Esophagus squamous epithelium (tissue), 4 donors: ENCODE measurements around the gene RFX2.

Experiments
- POLR2A ChIP-seq, 4 donors: fragments of 450-650 bp; IDR thresholded peaks; one replicate each; pipeline ENCODE4 v1.6.1; 2017; ENCODE audit warnings: antibody characterized with exemption in 4 of 4, mild to moderate bottlenecking in 4 of 4, moderate library complexity in 3 of 4
- TF ChIP-seq, protein P1 (sequence below), 6 experiments: fragments of 450-650 bp in 4 of 6; fragments of 200-600 bp in 2 of 6; sonication (generic) in 2 of 6; IDR thresholded peaks; one replicate each; pipeline ENCODE4 v1.5.1; 2016 to 2019; ENCODE audit warnings: antibody characterized with exemption in 6 of 6, mild to moderate bottlenecking in 4 of 6, moderate library complexity in 4 of 6

DNA sequence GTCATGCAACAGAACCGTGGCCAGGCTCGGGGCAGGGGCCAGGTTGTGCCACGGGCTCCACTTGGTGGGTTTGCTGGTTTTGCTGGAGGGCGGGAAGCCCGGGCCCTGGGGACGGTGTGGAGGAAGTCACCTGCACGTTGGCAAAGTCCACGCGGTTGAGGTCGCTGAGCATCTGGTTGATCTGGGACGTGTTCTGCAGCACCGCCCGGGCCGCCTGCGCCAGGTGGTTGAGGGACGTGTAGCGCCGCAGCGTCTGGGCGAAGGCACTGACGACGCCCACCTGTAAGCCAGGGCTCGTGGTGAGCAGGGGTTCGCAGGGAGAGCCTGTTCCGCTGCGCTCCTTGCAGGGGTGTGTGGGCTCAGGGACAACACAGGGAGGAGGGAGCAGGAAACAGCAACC, 107.7 kb downstream of the RFX2 start:
- TF ChIP-seq, protein P1, sequence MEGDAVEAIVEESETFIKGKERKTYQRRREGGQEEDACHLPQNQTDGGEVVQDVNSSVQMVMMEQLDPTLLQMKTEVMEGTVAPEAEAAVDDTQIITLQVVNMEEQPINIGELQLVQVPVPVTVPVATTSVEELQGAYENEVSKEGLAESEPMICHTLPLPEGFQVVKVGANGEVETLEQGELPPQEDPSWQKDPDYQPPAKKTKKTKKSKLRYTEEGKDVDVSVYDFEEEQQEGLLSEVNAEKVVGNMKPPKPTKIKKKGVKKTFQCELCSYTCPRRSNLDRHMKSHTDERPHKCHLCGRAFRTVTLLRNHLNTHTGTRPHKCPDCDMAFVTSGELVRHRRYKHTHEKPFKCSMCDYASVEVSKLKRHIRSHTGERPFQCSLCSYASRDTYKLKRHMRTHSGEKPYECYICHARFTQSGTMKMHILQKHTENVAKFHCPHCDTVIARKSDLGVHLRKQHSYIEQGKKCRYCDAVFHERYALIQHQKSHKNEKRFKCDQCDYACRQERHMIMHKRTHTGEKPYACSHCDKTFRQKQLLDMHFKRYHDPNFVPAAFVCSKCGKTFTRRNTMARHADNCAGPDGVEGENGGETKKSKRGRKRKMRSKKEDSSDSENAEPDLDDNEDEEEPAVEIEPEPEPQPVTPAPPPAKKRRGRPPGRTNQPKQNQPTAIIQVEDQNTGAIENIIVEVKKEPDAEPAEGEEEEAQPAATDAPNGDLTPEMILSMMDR (IDR thresholded peaks at IDR 0.05) = no peak
- TF ChIP-seq POLR2A (IDR thresholded peaks at IDR 0.05) = no peak
